HG03575 (cell line): Measurements from ENCODE around the gene OSBPL5.

Source experiments
- ATAC-seq: cut with Tn5 transposase; IDR thresholded peaks from one replicate; pipeline ENCODE4 v1.9.1; 2021; ENCODE audit not compliant: unreplicated experiment, insufficient number of reproducible peaks, low FRiP score; ENCODE audit errors: extremely low read depth

Gene OSBPL5

DNA sequence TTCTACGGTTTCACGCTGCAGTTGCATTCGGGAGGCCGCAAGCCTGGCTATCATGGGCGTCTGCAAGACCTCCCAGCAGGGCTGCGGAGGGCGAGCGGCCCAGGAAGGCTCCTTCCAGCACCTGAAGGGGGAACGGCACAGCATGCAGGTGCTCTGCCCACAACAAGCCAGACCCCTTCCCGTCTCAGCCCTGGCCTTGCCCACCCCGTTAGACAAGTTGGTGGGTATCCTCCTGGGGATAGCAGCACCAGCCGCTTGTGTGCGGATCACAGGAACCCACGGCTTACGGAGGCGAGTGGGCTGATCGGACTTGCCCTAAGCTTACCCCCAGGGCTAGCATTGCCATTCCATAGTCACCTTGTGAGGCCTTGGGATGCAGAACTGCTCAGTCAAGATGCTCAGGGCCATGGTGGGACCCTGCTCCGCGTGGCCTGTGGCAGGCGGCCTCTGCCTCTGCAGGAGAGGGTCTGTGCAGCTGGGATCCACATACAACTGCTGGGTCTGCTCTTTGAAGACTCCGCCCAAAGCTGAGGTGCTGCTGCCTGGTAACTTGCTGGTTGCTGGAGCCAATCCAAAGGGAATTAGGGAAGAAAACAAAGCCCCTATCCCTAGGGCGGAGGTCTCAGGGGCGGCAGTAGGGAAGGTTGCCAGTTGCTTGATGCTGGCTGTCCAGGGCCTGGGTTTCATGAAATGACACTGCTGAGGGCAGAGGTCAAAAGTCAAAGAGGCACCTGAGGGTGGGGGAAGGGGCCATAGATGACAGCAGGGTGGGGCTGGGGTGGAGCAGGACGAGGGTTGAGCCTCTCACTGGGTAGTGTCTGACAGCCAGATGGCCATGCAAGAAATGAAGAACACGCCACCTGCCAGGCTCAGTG is 1.4 kb upstream of the OSBPL5 start:
- no peak for ATAC-seq

DNA sequence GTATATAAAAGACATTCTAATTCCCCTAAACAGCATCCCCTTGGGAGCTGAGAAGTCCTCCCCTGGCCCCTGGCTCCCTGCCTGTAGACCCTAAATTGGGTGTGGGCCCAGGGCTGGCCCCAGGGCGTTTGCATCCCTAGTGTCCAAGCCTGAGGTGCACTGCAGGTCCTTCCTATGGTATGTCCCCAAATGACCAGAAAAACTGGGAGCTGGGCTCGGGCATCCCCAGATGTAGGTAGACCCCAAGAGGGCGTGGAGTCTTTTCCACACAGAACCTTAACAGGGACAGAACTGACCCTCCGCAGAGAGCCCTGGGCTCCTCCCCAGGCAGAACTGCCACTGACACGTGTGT is 782 bp upstream of the OSBPL5 start:
- no peak for ATAC-seq

DNA sequence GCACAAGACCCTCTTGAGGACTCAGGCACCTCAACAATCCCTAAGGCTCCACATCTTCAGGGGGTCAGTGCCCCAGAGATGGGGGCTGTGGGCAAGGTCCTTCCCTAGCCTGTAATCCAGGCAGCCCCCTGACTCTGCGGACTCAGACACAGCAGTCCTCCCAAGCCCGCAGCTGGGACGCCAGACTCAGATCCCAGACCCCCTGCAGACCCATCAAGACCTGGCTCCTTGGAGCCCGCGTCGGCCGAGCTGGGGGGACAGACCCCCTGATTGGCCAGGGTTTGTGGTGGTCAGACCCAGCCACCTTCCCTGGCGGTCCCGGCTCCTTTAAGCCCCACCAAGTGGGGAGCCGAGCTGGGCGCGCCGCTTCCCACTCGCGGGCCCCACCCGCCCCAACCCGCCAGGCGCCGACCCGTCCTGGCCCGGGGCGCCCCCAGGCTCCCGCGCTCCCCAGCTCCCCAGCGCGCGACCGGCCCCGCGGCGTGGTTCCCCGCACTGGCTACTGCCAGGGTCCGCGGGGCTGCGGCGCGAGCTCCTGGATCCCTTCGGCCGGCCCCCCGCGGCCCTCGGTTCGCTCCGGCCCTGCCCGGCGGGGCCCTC is 458 bp downstream of the OSBPL5 start:
- no peak for ATAC-seq

DNA sequence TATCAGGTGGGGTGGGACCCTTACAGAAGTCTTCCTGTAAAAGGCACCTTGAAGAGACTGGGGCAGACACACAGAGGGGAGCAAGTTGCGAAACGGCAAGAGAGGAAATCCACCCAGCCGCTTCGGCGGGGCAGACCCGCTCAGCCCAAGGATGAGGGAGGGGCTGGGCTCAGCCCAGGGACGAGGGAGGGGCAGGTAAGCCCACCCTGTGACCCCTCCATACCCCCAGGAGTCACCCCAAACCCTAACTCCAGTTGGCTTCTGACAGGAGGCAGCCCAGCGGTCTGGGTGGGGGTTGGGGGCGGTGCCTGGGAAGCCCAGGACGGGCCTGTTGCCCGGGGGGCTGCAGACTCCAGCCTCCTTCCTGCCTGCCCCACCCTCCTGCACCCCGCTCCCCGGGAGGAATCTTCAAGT is 965 bp downstream of the OSBPL5 start:
- ATAC-seq = no peak

DNA sequence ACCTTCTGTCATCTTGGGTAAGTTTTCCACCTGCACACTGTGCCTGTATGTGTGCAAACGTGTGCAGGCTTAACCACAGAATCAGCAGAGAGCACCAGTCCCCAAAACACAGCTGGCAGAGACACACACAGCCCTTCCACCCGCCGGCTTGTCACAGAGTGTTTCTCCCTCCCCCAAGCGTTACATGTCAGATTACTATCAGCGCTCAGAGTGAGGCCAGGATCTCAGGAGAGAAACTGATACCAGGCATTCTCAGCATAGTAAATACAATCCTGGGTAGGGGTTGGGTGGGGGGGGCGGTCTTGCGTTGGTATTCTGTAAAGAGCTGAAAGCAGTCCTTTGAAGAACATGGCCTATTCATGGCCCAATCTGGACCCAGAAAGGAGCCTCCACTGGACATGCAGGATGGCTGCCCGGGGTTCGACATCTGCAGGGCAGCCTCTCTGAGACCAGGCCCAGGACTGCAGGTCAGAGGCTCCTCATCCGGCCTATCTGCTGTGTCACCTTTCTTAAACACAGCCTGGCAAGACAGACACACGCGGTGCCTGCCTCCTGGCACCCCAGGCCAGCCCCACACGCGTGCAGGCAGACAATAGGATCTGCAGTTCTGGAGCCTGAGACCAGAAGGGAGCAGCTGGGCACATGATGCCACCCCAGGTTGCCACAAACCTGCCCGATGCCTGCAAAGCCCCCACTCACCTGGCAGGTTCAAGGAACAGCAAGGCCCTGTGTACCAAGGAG is 1.7 kb downstream of the OSBPL5 start:
- ATAC-seq = no peak

DNA sequence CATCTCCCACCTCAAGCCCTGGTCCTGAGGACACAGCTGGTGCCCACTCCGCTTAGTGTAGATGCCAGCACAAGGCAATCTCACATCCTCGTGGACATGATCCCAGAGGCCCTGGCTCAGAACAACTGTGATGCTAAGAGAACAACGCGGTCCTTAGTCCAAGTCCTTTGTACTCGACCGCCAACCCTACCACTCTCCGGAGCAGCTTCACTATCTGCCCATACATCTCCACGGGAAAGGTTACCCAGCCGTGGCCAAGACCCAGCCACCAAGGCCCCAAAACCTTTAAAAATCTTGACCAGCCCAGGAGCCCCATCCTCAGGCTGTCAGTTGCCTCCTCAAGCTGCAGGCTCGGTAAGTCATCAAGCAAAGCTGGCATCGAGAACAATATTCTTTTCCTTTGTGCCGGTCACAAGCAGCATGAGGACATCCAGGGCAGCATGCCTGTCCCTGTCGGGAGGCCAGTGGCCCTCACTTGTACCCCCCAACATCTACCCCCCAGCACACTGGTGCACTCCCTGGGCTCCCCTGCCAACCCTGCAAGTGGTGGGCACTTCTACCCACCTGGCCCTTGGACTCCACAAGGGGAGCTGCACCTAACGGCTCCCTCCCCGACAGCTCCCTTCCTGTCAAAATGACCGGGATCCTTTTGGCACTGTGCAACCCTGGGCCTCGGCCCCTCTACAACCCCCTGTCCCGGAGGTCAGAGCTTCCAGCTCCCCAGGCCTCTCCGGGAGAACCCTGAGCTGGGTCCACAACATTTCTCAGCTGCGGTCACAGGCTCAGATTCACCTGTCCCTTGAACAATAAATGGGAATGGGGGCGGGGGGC is 2.5 kb downstream of the OSBPL5 start:
- ATAC-seq = no peak

DNA sequence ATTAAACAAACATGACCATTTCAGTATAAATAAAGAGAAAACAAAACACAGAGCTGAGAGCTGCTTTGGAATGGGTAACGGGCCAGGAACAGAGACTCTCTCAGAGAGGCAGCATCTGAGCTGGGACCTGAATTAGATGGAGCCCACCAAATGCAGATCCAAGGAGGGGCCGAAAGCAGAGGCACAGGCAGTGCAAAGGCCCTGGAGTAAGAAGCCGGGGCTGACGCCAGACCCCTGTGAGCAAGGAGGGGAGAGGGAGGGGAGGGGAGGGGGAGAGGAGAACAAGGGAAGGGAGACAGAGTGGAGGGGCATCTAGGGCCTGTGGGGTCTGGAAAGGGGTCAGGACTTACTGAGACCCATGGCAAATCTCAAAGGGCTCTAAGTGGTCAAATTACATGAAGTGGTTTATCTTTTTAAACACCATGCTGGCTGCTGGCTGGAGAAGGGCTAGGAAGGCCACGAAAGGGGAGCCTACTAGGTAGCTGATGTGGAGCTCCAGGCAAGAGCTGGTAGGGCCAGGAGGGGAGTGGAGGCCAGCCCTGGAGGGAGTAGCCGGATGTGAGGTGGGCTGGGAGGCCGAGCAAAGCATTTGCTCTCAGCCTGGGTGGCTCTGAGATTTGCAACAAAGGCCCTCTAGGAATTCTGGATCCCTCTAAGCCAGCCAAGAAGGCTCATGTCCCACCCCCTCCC is 3.2 kb downstream of the OSBPL5 start:
- no peak for ATAC-seq

DNA sequence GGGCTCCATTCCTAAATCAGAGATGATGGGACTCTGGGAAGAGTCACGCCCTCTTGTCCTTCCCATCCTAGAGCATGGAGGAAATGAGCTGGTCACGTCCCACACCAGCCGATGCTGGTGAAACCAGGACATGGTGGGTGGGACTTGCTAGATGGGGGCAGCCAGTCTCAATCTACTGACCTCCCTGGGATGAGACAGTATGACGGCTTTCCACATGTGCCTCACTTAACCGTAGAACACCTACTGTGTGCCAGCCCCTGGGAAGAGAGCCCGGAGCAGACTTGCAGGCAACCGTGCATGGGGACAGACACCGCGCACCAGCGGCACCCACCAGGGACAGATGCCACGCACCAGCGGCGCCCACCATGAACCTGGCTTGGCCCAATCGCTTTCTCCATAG is 3.8 kb downstream of the OSBPL5 start:
- ATAC-seq = no peak

DNA sequence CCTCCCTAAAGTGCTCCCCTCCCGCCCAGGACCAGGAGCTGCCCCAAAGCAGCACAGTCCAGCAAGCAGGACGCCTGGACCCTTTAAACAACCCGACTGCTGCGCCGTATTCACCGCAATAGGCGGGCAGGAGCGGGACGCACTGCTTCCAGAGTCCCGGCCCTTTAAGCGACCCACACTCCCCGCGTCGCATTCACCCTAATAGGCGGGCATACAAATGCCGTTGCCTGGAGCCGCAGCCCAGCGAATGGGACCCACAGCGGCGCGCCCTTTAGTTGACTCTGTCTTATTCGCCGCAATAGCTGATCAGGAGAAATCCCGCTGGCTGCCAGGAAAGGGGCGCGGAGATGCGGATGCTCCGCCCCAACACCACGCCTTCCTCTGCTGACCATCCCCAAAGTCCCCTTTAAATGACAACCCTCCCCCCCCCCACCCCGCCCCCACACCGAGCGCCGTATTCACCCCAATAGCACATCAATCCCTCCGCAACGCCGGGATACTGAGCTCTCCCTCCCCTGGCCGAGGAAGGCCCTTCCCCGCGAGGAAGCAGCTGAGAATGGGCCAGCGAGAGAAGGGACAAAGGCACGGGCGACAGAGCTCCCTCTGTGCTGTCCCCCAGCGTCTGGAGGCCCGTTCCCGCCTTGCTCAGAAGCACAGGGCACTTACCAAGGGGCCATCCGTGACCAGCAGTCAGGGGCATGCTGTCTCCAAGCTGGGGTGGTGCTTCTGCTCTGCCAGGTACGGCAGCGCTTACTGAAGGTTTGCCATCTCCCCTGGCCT is 4.7 kb downstream of the OSBPL5 start:
- no peak for ATAC-seq

DNA sequence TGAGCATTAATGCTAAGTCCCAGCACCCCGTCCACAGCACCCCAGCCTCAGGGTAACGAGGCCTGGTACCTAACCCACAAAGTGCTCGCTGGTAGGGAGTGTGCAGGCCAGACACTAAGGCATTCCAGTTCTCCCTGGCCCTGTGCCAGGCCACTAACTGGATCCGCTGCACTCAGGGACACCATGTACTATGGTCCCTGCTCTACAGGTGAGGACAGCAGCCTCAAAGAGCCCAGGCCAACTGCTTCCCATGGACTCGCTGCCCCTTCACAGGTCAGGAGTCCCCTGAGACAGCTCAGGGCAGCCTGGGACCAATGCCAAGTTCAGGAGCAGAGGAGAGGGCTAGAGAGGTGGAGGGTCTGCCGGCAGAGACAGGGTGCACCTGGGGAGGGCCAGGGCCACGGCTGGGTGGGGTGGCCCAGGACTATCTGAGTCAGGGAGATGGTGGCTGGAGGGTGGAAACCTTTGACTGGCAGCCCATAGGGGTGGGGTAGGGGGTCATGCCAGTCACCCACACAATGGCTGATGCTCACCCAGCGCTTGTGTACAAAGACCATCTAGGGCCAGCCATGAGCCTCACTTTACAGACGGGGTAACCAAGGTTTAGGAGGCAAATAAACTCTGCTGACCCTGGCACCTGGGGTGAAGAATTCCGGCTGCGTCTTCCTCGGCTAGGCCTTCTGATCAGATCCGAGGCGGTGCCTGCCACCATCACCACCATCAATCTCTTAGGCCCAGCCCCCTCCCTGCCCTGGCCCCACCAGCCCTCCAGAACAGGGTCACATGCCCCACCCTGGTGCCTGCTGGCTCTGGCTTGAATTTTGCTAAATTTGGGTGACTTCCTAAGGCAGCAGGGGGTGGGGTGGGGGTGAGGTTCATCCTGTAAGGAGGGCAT is 5.6 kb downstream of the OSBPL5 start:
- ATAC-seq = no peak

DNA sequence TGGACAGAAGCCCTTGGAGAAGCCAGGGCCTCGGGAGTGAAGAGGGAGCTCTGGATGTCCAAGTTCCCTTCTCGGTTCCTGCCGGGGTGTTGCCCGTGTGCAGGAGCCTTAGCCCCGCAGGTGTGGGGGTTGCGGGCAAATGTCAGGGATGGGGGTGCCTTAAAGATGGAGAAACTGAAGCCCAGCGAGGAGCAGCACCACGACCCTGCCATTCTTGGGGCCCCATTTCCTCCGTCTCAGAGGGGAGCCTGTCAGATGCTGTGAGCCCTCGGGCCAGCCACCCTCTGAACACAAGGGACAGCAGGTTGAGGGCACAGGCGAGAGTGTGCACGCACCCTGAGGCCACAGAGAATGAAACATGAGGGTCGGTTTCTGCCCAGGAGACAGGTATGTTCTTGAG is 6.3 kb downstream of the OSBPL5 start:
- ATAC-seq = no peak

DNA sequence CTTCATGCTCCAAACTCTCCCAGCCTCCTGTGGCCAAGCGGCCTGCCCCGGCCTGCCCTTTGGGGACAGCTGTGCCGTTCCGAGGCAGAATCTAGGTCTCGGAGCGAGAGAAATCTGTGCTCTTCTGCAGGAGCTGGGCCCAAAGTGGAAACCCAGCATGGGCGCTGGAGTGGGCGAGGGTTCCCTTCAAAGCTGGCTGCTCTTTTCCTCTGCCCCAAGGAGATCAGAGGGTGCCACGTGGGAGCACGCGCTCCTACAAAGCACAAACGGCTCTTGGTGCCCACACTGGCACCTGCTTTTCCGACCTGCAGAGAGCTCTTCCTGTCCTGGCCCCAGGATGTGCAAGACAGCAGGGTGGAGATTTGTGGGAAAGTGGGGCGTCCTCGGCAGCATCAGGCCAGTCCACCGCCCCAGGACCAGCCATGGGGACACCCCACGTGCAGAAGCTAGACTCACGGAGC is 6.9 kb downstream of the OSBPL5 start:
- ATAC-seq = no peak

DNA sequence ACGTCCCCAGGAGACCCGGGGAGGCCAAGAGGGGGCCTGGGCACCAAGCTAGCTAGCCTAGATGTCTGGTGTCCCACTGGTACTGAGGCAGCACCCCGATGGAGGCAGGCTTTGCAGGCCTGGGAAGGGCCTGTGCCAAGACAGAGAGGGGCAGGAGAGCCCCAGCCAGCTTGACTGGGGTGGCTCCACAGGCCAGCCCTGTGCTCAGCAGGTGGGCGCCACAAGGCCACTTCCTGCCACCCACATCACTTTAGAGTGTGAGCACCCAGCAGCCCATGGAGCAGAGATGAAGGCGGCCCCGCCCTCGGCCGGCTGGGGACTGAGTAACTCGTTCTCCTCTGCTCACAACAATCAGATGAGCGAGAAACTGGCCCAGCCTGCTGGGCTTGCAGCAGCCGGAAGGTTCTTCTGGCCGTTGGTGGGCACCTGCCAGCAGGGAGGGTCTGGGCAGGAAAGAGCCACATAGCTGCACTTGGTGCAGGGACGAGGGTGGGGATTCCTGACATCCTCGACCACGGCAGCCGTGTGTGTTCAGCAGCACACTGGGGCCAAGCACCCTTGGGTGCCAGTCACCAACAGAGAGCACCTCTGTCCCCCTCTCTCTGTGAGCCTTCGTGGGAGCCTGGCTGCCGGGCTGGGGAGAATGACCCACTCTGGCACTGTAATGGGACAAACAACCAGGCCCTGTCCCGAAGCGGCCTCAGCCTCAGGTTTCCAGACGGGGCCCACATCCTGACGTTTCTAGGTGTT is 7.6 kb downstream of the OSBPL5 start:
- no peak for ATAC-seq

DNA sequence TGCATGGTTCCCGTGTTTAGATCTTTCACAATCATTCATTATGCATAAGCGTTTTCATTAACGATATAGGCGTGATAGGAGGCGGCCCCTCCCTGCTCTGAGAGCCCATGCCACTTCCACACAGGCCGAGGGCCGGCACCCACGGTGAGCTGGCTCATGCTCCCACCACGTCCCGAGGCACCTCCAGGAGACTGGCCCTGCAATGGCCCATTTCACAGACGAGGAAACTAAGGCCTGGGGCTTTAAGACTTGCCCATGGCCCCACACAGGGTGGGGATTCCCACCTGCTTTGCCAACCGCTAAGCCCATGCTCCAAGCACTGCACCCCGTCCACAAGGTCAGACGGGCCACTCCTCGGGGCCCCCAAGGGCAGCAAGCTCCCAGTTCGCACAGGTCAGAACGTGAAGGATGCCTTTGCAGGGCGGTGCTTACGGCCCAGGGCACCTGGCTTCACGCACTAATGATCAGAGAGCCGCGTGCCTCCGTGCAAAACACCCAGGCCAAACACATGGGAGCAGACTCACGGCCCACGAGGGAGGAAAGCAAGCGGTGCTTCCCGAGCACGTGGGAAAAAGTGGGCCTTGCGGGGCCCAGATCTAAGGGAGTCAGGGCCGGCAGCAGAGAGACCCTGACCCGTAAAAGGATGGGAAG is 8.3 kb downstream of the OSBPL5 start:
- ATAC-seq = no peak

DNA sequence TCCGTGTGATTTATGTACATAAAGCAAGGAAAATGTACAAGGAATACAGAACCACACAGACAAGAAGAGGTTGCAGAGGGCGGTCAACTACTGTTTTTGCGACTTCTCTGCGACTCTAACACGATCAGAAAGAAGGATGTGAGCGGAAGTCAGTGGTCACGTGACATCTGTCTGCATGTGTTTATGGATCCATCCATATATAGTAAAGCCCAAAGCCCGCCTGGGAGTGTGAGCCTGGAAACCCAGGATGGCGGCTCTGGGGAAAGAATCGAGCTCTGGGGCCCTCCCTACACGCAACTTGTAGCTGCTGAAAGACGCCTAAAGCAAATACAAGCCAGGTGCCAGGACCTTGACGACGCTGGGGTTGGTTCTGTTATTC is 8.8 kb downstream of the OSBPL5 start:
- no peak for ATAC-seq

DNA sequence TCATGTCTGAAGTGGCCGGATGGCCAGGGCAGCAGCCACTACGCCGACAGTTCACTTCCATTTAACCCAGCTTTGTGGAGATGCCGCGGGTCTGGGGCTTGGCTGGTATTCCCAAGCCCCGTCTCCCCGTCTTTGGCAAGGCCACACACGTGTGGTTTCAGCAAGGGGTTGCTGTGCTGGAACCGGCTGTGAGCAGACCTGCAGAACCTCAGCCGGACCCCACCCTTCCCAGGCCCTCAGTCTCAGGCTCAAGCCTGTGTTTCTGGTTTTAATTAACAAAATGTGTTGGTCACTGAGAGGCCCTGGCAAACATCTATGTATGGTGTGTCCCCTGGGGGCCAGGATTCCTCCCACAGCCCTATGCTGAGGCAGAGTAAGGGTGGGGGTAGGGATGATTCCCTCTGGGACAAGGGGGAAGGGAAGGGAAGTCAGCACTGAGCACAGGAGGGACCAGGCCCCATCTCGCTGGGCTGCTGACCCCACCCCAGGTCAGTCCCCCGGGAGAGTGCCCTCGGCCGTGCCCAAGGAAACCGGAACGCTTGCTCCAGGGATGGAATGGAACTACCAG is 9.3 kb downstream of the OSBPL5 start:
- ATAC-seq = no peak
